ENCODE measurements around the gene UGT1A3.
"Not testable (repeated sequence)": the region's sequence is repeated elsewhere in the genome, so short reads cannot be mapped to it uniquely, and the experiment has no call there.

UGT1A3 gene

GRCh38 chr2:233728723-233729301, at the start of gene UGT1A3:
Gene UGT1A3, plus strand, starts transcription at chr2:233729042. Its CDS starts 85 bp downstream, at chr2:233729127.
- DNase-seq (ENCODE audit: low read depth in 3 of 3), result no peak

DNA sequence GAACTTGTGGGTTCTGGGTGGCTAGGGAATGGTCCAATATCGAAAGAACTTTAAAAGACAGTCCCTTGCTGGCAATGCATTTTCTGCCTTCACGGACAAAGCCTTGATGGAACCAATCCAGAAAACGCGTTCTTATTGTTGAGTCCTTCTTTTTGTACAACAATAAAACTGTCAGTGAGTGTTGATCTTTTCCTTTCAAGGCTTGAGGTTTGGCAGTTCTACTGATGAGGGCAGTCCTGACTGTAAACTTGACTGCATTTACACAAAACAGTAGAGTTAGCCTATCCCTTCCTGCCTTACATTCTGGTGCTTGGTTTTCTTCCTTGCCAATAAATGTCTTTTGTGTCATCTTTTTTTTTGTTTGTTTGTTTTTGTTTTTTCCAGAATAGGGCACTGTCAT, 49.6 kb upstream of the UGT1A3 start:
- DNase-seq (ENCODE audit: low read depth in 3 of 3), result no peak

DNA sequence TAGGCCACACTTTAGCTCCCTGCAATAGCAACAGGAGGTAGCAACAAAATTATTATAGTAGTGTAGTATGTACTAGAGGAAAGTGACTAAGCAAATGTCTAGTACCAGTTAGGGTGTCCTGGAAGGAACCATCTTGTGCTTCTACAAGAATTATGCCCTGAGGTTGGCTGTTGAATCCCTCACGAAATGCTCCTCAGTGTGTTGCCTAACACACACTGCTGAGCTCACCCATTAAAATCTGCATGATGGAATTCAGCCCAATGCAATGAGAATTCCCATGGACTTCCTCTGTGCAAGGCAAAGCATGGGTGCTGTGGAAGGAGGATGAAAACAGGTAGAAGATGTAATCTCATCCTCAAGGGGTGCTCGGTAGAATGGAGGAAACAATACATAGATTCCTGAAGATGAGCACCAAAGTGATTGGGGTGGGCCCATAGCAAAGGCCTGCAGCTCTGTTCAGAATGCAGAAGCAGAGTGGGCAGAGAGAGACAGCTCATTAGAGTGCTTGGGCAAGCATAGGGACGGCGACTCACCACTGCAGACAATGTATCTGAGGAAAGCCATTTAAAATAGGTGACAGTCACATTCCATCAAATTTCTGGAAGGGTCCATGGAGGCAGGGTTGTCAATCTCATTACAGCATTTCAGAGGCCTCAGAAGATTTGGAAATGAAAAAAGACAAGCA, 48.3 kb upstream of the UGT1A3 start:
- DNase-seq (ENCODE audit: low read depth in 3 of 3), result no peak

DNA sequence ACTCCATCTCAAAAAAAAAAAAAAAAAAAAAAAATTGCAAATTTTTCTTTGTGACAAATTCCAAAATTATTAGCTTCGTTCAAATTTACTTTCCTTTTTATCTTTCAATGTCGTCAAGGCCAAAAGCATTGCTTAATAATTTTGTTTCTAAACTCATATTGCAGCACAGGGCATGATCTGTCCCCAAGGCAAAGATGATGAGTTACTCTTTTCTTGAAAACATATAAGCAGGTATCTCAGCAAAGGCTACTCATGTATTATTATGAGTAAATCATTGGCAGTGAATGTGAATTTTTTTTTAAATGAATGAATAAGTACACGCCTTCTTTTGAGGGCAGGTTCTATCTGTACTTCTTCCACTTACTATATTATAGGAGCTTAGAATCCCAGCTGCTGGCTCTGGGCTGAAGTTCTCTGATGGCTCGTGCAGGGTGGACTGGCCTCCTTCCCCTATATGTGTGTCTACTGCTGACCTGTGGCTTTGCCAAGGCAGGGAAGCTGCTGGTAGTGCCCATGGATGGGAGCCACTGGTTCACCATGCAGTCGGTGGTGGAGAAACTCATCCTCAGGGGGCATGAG, 47.2 kb upstream of the UGT1A3 start, which contains the start of gene UGT1A7:
Gene UGT1A7 (plus strand): TSS at position 381 of the 579 bp plus-strand sequence. CDS start 37 bp downstream, at position 418.
- no peak for DNase-seq (ENCODE audit: low read depth in 3 of 3)

- DNase-seq (ENCODE audit: low read depth in 3 of 3), result no peak
Observed at GRCh38 chr2:233684640-233685039, 44.2 kb upstream of the UGT1A3 start.

DNA sequence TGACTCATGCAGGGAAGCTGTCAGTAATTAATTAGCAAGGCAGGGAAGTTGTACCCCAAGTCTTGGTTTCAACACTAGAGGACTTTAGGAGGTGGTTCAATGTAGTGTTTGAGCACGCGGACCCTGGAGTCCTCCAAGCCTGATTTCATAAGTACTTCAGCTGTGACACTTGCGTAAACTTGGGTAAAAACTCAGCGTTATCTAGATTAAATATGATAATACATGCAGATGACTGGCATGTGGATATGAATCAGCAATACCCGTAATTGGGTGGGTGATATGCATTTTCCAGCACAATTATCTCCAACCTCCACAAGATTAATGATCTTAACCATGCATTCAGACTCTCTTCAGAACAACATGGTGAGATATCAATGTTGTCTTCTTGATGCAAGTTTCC, 41.9 kb upstream of the UGT1A3 start:
- DNase-seq (ENCODE audit: low read depth in 3 of 3), result no peak

GRCh38 chr2:233688341-233688740, 40.5 kb upstream of the UGT1A3 start:
- no peak for DNase-seq (ENCODE audit: low read depth in 3 of 3)

GRCh38 chr2:233689031-233689430, 39.8 kb upstream of the UGT1A3 start:
- no peak for DNase-seq (ENCODE audit: low read depth in 3 of 3)

- DNase-seq (ENCODE audit: low read depth in 3 of 3), result no peak
Observed at GRCh38 chr2:233689501-233689900, 39.3 kb upstream of the UGT1A3 start.

GRCh38 chr2:233690444-233690843, 38.4 kb upstream of the UGT1A3 start:
- DNase-seq (ENCODE audit: low read depth in 3 of 3), result no peak

- DNase-seq (ENCODE audit: low read depth in 3 of 3), result no peak
Observed at GRCh38 chr2:233691443-233692433, 37.1 kb upstream of the UGT1A3 start.

- DNase-seq (ENCODE audit: low read depth in 3 of 3), result no peak
Observed at GRCh38 chr2:233692648-233693047, 36.2 kb upstream of the UGT1A3 start, which contains the start of gene UGT1A6. Gene UGT1A6, plus strand, starts transcription at chr2:233692890. Its CDS starts 115 bp downstream, at chr2:233693005.

DNA sequence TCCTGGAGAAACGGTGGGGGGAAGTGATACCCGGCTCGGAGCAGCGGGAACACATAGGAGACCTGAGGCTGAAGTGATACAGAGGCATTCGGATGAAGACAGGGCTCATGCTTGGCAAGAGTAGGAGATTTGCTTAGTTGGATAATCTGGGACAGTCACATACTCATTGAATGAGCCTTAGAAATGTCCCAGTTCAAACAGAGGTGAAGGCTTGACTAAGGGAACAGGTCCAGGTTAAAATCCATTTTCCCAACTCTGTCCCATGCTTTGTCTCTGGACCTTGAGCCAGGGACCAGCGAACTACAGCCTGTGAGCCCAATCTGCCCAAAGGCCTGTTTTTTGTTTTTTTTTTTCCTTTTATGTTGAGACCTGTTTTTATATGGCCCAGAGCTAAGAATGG, 34.9 kb upstream of the UGT1A3 start:
- no peak for DNase-seq (ENCODE audit: low read depth in 3 of 3)

GRCh38 chr2:233698740-233699139, 30.1 kb upstream of the UGT1A3 start:
- DNase-seq (ENCODE audit: low read depth in 3 of 3), result no peak

- DNase-seq (ENCODE audit: low read depth in 3 of 3), result no peak
Observed at GRCh38 chr2:233699424-233700027, 29.3 kb upstream of the UGT1A3 start.

DNA sequence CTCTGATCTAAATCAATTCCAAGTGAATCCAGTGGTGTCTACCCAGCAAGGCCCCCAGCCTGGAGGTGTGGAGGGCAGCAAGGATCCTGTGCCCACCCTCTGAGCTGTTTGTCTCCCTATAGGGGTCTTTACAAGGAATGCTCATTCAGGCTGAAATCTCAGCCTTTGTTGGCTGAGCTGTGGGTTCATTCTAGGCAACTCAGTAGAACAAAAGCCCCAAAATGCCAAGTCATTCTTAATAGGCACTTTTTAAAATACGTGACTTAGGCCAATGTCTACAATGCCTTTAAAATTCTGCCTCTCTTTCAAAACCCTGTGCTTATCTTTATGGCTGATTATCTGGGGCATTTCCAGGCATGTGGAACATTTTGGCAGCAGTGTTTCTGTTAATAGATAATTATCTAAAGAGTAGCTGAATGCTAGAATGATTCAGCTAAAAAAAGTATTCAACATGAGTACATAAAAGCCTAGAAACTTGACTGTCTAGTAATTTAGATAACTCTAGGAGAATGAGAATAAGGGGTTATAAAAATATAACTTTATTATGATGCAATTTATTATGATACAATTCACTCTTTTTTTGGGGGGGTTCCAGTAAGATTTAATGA, 28.7 kb upstream of the UGT1A3 start:
- no peak for DNase-seq (ENCODE audit: low read depth in 3 of 3)

- not testable (repeated sequence) for DNase-seq (ENCODE audit: low read depth in 3 of 3)
Observed at GRCh38 chr2:233700842-233701241, 28.0 kb upstream of the UGT1A3 start.

DNA sequence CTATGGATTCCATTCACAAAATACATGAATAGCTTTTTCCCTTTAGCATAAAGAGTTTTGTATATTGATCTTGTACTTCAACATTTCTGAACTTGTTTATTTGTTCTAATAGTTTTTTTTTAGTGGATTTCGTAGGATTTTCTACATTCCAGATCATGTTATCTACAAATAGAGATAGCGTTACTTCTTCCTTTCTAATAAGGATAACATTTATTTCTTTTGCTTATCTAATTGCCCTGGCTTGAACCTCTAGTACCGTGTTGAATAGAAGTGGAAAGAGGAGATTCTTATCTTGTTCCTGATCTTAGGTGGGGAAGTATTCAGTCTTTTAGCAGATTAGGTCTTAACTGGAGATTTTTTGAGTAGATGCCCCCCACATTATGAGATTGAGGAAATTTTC, 26.6 kb upstream of the UGT1A3 start:
- no peak for DNase-seq (ENCODE audit: low read depth in 3 of 3)

DNA sequence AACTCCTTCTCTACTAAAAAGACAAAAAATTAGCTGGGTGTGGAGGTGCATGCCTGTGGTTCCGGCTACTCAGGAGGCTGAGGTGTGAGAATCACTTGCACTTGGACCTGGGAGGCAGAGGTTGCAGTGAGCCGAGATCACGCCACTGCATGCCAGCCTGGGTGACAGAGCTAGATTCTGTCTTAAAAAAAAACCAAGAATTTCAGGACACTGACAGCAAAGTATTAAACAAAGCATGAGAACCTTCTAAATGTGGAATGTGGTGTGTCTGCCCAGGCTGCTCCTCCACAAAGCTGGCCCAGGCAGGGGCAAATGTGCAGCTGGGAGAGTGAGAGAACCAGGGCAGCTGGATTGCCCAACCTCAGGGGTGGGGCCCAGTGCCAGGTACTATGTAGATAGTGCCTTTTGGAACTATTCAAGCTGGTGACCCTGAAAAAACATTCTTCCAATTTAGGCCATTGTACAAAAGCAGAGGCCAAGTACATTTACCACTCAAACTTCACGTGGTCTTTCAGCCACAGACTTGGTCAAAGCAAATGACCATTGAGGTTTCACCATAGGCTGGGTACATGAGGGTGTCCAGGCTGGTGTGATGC, 22.8 kb upstream of the UGT1A3 start:
- no peak for DNase-seq (ENCODE audit: low read depth in 3 of 3)

- DNase-seq (ENCODE audit: low read depth in 3 of 3), result no peak
Observed at GRCh38 chr2:233706720-233707119, 22.1 kb upstream of the UGT1A3 start.
